ENCODE data around the gene TSPY4.
"Not testable (repeated sequence)": the region's sequence is repeated elsewhere in the genome, so short reads cannot be mapped to it uniquely, and the experiment has no call there.

The TSPY4 gene, protein sequence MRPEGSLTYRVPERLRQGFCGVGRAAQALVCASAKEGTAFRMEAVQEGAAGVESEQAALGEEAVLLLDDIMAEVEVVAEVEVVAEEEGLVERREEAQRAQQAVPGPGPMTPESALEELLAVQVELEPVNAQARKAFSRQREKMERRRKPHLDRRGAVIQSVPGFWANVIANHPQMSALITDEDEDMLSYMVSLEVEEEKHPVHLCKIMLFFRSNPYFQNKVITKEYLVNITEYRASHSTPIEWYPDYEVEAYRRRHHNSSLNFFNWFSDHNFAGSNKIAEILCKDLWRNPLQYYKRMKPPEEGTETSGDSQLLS

GRCh38 chrY:9337164-9337563 lies at the start of gene TSPY4:
TSPY4 (plus strand) TSS chrY:9337464; CDS start chrY:9337510, 46 bp downstream.
- not testable (repeated sequence) for H3K27me3 ChIP-seq (ENCODE audit: control insufficient read depth, insufficient read depth, low read length); H3K36me3 ChIP-seq (ENCODE audit: control insufficient read depth, low read depth, low read length); H3K9me3 ChIP-seq (ENCODE audit: control insufficient read depth, low read depth, low read length); H3K9ac ChIP-seq (ENCODE audit: low read length); H3K4me3 ChIP-seq (ENCODE audit: low read length); H3K27ac ChIP-seq (ENCODE audit: low read length); H3K4me1 ChIP-seq (ENCODE audit: control insufficient read depth, low read depth, low read length)

DNA sequence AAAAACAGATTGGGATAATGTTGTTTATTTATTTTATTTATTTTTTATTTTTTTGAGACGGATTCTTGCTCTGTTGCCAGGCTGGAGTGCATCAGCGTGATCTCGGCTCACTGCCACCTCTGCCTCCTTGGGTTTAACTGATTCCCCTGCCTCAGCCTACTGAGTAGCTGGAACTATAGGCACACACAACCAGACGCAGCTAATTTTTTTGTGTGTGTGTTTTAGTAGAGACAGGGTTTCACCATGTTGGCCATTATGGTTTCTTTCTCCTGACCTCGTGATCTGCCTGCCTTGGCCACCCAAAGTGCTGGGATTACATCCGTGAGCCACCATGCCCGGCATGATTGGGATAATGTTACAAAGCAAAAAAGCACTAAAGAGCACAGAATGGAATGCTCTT lies 16.3 kb upstream of the TSPY4 start:
- Histone ChIP-seq H3K9ac (ENCODE audit: low read length) (no peak overlapping the region), H3K4me1 (ENCODE audit: control insufficient read depth, low read depth, low read length) (no peaks in the 10 kb centered on the region)

GRCh38 chrY:9357497-9357896 lies 20.2 kb downstream of the TSPY4 start, which contains the start of gene TSPY8:
TSPY8 (plus strand) TSS chrY:9357797; CDS start chrY:9357843, 46 bp downstream.
- H3K9ac ChIP-seq (ENCODE audit: low read length); H3K27ac ChIP-seq (ENCODE audit: low read length); H3K27me3 ChIP-seq (ENCODE audit: control insufficient read depth, insufficient read depth, low read length); H3K4me3 ChIP-seq (ENCODE audit: low read length); H3K4me1 ChIP-seq (ENCODE audit: control insufficient read depth, low read depth, low read length); H3K9me3 ChIP-seq (ENCODE audit: control insufficient read depth, low read depth, low read length); H3K36me3 ChIP-seq (ENCODE audit: control insufficient read depth, low read depth, low read length): not testable (repeated sequence)

More for the DNA sequence above, 16.3 kb upstream of the TSPY4 start:
- H3K36me3 ChIP-seq (ENCODE audit: control insufficient read depth, low read depth, low read length): no peaks in the 10 kb centered on the region
- no peak overlapping the region for H3K4me3 ChIP-seq (ENCODE audit: low read length)
- H3K27ac ChIP-seq (ENCODE audit: low read length): no peak overlapping the region
- H3K27me3 ChIP-seq (ENCODE audit: control insufficient read depth, insufficient read depth, low read length): no peaks in the 10 kb centered on the region
- H3K9me3 ChIP-seq (ENCODE audit: control insufficient read depth, low read depth, low read length): no peaks in the 10 kb centered on the region
